GM19099 (cell line): ENCODE measurements around the gene LZTR1.

Source experiments
- POLR2A ChIP-seq: IDR thresholded peaks from 3 replicates; pipeline ENCODE4 v1.6.1; 2011; ENCODE audit warnings: low read depth; ENCODE audit not compliant: insufficient read length; ENCODE audit errors: extremely low read depth

The LZTR1 gene

DNA sequence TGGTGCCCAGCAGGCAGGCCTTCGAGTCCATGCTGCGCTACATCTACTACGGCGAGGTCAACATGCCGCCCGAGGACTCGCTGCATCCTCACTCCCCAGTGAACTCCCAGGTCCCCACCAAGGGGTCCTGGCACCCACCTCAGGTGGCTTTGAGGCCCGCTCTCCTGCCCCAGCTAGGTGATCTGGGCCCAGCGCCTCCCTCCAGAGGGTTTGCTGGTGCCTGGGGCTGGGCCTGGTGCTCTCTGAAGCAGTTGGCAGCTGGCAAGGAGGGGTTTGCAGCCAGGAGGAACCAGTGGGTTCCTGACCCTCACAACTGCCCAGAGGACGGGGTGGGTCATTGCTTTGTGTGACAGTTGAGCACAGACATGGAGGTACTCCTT is 13.9 kb downstream of the LZTR1 start:
- TF ChIP-seq POLR2A = no peak

DNA sequence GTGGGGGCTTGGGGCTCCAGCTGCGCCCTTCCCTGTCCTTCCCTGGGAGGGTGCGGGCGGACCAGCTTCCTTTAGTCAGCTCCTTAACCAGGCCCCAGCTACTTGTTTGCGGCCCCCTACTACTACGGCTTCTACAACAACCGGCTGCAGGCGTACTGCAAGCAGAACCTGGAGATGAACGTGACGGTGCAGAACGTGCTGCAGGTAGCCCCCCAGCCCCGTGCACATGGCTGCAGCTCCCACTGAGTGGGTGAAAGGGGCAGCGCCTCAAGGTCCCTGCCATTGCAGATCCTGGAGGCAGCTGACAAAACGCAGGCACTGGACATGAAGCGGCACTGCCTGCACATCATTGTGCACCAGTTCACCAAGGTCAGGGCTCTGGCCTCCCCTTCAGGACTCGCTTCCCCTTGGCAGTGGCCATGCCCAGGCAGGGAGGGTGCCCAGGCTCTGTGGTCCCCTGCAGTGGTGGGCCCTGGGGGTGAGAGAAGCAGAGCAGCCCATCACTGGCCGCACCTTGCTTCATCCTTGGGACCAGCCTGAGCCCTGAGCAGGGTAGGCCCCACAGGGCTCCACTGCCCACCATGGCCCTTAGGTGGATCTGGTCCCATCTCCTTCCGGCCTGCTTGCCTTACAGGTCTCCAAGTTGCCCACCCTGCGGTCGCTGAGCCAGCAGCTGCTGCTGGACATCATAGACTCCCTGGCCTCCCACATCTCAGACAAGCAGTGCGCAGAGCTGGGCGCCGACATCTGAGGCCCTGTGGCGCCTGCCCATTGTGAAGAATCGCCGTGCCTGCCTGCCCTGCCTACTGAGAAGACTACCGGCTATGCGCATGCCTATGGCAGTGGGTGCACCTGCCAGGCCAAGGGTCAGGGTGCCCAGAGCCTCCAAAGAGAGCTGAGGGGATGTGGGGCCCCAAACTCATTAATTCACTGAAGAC is 14.8 kb downstream of the LZTR1 start:
- TF ChIP-seq POLR2A = no peak

DNA sequence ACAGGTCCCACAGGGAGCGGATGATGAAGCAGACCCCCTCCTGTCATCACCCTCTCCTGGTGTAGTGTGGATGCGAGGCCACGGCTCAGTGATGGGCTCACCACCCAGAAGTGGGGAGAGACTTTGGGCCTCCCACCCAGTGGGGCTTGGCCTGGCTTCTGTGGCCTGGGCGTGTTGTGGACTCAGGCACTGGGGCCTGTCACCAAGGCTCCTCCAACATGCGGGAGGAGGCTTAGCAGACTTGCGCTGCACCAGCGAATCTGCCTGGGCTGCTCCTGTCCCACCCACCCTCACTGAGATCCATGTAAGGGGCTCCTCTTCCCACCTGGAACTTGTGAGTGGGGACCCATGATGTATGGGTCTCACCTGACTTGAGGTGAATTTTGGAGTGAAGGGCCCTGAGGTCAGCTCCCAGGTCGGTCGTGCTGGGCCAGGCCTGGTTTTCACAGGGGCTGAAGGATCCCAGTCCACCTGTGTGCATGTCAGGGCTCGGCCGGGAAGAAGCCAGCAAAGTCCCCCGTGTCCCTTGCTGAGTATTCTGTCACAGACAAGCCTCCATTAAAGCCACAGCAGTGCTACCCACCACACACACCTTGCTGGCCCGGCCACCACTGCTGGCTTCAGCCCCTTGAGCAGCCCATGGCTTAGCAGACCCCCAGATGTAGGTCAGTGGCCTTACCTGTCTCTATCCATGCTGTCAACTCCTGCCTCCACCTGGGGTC is 15.6 kb downstream of the LZTR1 start:
- peak; percentile 27 for TF ChIP-seq POLR2A

DNA sequence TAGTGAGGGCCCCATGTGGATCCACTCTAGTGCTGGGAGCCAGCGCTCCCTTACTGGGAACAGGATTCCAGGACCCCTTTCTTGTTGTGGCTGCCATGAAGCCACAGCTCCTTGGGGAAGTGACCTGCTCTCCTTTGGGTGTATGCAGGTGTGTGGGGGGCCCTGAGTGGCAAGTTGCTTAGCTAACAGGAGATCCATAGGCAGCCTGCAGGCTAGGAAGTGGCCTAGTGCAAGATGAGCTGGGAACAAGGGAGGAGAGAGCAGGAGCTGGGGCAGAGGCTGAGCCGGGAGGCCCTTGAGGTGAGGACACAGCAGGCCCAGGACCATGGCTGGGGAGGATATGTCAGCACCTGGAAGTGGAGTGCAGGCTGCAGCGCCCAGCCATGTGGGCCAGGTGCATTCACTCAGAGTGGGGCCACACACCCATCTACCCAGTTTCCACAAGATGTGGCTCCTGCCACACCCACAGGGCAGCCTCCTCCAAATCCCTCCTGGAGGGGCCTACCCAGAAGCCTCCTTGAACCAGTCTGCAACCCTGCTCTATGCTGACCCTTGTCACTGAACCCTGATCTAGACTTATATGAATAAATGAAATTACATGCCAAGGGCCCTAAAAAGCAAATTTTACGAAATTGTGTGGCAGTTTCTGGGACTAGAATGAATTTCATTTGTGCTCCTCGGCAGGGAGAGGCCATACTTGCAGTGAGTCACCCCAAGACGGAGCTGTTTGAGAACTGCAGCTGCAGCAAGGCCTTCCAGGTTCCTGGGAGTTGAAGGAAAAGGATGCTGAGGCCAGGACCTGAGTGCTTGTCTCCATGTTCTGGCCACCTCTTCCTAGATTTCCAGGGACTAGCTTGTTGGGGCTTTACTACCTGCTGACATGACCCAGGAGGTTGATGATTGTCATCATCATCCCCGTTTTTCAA is 16.6 kb downstream of the LZTR1 start:
- TF ChIP-seq POLR2A = no peak

DNA sequence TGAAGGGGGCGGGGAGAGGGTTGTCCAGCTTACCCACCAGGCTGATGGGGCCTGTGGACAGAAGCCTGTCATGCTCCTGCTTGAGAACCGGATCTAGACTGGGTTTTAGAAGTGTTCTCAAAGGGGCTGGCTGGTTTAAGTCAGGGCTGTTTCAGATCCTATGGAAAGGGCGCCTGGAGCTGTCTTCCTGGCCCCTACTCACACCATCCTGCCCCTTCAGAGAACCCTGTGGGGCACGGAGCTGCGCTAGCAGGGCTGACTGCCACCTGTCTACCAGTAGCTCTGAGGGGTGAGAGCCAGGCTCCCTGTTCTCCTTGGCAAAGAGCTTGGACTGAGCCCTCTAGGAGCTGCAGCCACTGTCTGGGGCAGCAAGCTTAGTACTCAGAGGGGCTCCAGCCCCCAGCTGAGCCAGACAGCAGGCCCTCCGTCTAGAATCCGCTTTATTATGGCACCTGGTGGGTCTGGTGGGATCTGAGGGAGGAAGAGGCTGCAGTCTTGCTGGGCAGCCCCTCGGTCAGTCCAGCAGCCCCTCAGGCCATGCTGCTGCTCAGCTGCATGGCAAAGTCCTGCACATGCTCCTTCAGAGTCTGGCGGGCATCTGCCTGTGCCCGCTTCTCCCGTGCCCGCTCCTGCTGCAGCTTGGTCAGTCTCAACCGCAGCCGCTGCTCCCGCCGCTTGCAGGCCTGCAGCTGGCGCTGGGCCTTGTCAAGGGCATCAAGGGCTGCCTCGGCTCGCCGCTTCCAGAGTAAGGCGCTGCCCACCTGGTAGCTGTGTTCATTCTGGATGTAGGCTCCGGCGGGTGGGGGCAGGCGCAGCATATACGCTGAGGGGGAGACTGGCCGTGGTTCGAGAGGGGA is 17.5 kb downstream of the LZTR1 start:
- no peak for TF ChIP-seq POLR2A

DNA sequence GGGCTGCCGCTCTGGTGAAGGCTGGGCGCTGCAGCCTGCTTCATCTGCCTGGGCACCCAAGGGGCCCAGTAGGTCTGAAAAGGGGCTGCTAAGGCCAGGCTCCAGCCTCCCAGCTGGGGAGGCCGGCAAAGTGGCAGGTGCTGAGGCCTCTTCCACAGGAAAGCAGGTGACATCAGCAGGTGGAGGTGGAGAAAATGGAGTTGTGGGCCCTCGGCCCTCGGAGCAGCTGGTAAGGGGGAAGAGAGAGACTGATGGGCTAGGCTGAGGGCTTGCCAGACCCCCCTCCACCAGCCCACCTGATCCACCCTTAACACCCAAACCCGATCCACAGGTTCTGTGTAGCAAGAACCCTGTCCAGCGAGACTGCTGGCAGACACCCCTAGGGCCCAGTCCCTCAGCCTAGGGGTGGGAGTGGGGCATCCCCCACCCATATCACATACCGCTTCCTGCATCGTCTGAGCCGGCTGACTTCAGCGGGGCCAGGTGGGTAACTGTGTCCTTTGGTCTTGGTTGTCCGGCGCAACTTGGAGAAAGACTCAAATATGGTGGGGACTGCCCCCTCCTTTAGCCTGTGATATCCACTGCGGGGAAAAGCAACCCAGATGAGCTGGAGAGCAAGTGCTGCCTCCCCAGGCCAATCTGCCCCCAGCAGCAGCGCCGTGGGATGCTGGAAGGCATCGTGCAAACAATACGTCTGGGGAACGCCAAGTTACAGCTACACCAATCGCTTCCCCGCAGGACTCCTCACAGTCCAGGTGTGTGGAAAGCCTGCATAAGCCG is 18.3 kb downstream of the LZTR1 start:
- TF ChIP-seq POLR2A = peak; percentile 23

DNA sequence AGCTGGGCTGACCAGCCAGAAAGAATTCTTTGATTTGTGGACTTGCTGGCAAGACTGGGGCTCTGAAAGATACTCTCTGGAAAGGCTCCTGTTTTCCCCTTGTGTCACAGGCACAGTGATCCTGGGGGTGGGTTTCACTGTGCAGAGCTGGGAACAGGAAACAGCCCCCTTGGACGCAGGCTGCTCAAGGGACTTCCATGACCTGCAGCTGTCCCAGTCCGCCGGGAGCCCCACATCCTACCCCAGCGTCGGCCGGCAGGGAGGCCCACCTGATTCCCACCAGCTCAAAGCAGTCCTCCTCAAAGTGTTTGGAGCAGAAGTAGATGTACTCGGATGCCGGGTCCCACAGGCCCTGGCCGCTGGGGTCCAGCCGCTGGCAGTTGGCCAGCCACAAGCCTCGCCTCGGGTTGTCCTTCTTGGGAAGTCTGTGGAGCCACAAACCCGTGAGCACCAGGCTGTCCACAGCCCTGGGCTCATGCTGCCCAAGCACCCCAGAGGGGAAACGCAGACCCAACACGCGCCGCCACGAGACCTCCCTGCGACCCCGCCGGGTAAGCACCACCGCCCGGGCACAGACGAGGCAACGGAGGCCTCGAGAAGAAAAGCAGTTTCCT is 19.0 kb downstream of the LZTR1 start:
- no peak for TF ChIP-seq POLR2A

DNA sequence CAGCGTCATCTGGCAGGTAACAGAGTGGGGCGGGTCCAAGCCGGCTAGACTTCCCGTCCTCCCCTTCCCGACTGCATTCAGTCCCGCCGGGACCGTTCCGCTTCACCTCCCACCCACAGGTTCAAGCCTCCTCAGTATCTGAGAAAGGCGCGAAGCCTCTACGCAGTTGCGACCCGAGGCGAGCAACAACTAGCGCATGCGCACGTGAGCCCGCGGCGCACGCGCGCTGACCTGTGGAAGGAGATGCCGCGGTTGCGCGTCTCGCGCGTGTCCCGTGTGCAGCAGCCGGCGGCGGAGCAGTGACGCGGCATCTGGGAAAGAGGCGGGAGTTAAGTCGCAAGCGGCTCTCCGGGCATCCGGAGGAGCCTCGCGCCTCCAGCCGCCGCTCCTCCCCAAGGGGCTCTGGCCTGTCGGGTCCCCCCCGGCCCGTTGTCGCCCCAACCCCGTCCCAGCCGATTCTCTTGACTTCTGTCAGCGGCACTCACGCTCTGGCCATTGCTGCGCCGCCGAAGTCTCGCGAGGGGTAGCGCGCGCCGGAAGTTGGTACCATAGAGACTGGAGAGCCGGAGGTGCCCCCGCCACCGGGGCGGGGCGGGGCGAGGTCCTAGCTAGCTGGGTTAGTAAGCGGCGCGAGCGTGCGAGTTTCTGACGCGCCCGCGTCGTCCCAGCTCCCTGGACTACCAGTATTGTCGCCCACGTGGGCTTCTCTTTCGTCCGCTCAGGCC is 19.7 kb downstream of the LZTR1 start, which contains the start of gene THAP7:
Gene THAP7 (minus strand): TSS at position 518 of the 725 bp plus-strand sequence. CDS start 207 bp downstream, at position 311.
- TF ChIP-seq POLR2A = peak; percentile 97

DNA sequence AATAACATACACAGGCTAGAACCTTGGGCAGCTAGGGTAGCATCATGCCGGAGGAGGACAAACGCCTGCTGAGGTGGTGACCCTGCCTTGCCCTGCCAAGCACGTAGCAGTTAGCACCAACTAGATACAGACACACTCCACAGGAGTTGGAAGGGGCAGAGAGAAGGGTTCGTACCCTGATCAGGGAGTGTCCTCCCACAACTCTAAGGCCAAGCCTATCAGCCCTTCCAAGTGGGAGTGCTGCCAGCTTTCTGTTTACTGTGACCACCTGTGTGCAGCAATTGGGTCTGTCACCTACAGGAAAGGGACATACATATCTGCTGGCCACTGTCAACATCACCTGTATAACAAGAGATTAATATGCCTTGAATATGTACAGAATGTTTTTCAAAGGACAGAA is 21.7 kb downstream of the LZTR1 start:
- no peak for TF ChIP-seq POLR2A

DNA sequence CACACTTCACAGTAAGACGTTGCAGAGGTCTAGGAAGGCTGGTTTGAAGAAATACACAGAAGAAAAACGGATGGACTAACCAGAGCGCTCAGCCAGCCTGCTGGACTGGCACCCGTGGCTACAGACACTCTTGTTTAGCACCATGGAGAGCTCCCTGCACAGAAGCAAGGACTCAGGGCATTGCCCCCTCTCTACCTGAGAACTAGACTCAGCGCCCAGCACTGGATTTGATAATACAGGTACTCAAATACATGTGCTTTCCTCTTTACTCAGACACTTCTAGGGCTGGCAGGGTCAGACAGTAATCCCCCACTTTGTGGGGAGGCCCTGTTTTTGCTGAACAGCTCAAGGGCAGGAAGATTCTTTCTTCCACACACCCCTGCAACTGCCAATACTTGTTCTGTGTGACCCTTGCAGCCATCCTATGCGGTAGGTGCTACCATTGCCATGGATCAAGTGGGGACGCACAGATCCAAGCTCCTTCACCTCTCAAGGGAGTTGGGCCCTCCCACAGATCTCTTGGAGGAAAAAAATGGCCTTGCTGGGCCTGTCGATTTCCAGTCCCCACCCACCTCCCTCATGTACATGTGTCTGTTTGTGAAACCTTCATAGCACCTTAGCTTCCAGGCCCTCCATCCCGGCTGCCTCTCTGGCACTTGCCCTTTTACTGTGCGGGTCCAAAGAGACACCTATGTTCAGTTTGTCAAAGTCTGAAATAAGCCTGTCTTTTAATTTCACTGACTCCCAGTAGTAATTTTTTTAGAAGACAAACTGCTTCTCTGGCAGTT is 27.7 kb downstream of the LZTR1 start:
- no peak for TF ChIP-seq POLR2A

DNA sequence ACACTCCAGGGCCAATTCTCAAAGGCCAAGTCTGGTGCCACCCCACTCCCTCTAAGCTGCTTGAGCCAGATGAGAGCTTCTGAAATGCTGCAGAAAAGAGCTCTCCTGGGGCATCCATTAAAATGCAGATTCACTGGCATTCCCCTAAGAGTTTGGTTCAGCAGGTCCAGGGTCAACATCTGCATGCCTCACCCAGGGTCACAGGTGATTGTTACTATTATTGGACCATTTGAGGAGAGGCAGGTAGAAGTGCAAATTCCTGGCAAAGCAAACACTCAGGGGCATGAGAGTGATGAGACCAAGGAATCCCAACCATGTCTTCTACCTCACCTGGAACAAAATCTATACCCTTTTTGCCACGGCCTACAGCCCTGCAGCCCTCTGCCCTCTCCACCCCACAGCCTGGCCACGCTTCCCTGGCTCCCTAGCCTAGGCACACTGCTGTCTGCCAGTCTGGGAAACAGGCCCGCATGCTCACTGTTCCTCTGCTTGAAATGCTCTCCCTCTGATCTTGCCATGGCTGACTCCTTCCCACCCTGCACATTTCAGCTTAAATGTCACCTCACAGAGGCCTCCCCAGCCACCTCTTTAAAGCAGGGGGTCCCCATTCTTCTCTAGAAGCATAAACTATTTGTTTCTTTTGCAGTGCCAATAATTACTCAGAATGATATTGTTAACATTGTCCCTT is 28.5 kb downstream of the LZTR1 start:
- no peak for TF ChIP-seq POLR2A
